Measurements from ENCODE around the gene ADCY2. TPM values are rescaled to one million over a fixed set of nuclear protein-coding genes. Genes with fewer than 3 reads are reported as not detected.

The ADCY2 gene
- total RNA-seq: 18.4 TPM

DNA sequence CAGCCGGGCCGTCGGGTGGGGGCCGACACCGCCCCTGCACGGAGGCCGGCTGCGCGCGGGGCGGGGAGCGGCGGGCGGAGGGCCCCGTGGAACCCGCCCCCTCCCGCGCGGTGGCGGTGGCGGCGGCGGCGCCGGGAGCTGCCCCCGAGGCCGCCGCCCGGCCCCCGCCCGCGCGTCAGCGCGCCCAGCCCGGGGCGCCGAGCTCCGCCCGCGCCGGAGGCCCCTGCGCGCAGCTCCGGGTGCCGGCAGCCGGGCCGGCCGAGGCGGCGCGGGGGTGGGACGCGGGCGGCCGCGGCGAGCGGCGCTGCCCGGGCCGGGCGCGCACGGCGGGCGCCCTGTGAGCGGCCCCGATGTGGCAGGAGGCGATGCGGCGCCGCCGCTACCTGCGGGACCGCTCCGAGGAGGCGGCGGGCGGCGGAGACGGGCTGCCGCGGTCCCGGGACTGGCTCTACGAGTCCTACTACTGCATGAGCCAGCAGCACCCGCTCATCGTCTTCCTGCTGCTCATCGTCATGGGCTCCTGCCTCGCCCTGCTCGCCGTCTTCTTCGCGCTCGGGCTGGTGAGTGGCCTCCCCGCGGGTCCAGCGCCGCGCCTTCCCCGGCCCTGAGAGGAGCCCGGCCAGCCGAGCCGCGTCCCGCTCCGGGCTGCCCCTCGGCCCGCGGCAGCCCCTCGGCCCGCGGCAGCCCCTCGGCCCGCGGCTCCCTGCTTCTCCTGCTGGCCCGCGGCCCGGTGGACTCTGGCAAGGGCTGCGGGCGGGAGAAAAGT is at the start of gene ADCY2:
Gene ADCY2 (plus strand): TSS at position 192 of the 766 bp plus-strand sequence. CDS start 159 bp downstream, at position 351.
- no peaks in the 10 kb centered on the region for H3K9me3 ChIP-seq
- no peaks in the 10 kb centered on the region for H3K36me3 ChIP-seq
- peaks cover 6% of the 10 kb centered on the region for H3K4me1 ChIP-seq
- peak within 1 kb of the TSS; percentile 82 for H3K27ac ChIP-seq
- intact Hi-C loops (cut with DNase I): no loop called here
- no peaks in the 10 kb centered on the region for H3K27me3 ChIP-seq
- no peak for DNase-seq (ENCODE audit: extremely low spot score in 2 of 2)
- peak within 1 kb of the TSS; percentile 55 to 68 for H3K4me3 ChIP-seq
- TF ChIP-seq, protein P1, sequence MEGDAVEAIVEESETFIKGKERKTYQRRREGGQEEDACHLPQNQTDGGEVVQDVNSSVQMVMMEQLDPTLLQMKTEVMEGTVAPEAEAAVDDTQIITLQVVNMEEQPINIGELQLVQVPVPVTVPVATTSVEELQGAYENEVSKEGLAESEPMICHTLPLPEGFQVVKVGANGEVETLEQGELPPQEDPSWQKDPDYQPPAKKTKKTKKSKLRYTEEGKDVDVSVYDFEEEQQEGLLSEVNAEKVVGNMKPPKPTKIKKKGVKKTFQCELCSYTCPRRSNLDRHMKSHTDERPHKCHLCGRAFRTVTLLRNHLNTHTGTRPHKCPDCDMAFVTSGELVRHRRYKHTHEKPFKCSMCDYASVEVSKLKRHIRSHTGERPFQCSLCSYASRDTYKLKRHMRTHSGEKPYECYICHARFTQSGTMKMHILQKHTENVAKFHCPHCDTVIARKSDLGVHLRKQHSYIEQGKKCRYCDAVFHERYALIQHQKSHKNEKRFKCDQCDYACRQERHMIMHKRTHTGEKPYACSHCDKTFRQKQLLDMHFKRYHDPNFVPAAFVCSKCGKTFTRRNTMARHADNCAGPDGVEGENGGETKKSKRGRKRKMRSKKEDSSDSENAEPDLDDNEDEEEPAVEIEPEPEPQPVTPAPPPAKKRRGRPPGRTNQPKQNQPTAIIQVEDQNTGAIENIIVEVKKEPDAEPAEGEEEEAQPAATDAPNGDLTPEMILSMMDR (IDR thresholded peaks at IDR 0.05): no peak
- no peak for TF ChIP-seq POLR2AphosphoS5 (IDR thresholded peaks at IDR 0.05; ENCODE audit: insufficient read depth in 1 of 2, low read depth in 1 of 2)

DNA sequence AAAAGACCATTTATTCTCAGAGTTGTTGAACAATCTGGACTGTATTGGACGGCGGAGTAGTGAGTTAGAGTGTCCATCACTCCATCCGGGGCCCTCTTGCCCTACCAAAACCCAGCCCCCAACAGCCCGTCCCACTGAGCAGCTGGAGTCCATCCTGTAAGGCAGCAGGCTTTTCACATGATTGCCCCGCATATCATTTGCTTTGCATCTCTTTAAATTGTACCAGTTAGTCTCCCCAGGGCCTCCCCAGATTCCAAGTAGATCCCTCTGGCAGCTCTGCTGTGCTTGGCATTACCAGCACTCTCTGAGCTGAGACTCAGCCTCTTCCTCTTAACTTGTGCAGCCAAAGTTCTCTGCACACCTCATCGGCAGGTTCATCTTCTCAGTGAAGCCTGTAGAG is 48.6 kb upstream of the ADCY2 start:
- Histone ChIP-seq H3K9me3 (no peaks in the 10 kb centered on the region), H3K4me1 (no peaks in the 10 kb centered on the region), H3K27ac (no peak overlapping the region), H3K36me3 (no peaks in the 10 kb centered on the region), H3K4me3 (no peak overlapping the region), H3K27me3 (no peaks in the 10 kb centered on the region)
- no peak for DNase-seq (ENCODE audit: extremely low spot score in 2 of 2)
- no peak for TF ChIP-seq POLR2AphosphoS5 (IDR thresholded peaks at IDR 0.05; ENCODE audit: insufficient read depth in 1 of 2, low read depth in 1 of 2)
- TF ChIP-seq POLR2A (IDR thresholded peaks at IDR 0.05): no peak
- TF ChIP-seq, protein P1 (IDR thresholded peaks at IDR 0.05): no peak
- intact Hi-C loops (cut with DNase I): no loop called here

DNA sequence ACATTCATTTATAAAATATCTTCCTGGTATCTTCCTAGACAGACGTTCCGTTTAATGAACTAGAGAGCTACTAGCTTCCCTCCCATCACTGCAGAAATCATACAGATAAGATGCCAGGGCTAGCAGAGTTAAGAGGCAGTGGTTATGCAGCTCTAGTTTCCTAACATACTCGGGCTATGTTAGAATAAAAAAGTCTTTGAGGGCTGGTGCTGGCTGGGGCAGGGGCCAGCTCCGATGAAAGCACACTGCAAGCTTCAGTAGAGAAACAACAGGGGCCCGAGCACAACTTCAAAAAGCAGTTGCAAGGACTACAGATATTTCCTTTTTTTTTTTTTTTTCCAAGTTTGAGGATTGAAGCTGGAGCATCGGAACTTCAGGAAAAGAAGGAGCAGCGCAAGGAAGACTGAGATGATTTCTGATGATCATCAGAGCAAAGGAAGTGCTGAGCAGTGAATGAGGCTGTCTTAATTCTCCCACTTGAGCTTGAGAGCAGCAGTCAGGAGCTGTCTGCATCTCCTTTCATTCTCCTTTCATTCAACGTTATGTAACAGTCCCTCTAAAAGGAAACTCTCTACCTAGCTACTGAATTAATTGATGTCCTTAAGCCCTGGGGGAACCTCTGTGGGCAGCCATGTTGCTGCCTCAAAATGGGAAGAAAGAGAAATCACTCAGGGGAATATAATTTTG is 47.6 kb upstream of the ADCY2 start:
- Histone ChIP-seq H3K4me3 (no peak overlapping the region), H3K27ac (no peak overlapping the region), H3K36me3 (no peaks in the 10 kb centered on the region), H3K4me1 (no peaks in the 10 kb centered on the region), H3K9me3 (no peaks in the 10 kb centered on the region), H3K27me3 (no peaks in the 10 kb centered on the region)
- no peak for DNase-seq (ENCODE audit: extremely low spot score in 2 of 2)
- TF ChIP-seq POLR2A (IDR thresholded peaks at IDR 0.05) (no peak), POLR2AphosphoS5 (IDR thresholded peaks at IDR 0.05; ENCODE audit: insufficient read depth in 1 of 2, low read depth in 1 of 2) (no peak)
- TF ChIP-seq, protein P1 (IDR thresholded peaks at IDR 0.05): no peak
- intact Hi-C loops (cut with DNase I): no loop called here

DNA sequence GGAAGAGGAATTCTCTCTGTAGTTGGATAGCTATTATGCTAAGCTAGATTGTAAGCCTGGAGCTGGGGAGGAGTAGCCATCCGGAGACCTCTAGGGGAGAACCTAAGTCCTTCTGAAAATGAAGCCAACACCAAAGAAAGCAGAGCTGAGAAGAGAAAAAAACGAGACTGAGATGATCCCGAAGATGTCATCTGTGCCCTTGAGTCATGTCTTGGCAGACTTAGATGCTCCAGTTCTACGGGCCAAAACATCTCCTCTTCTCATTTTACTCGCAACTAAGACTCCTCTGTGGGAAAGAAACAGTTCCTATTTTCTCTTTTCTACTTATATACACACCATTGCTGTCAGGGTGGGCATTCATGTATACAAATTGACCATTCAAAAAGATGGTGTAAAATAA is 34.3 kb upstream of the ADCY2 start:
- no peak for DNase-seq (ENCODE audit: extremely low spot score in 2 of 2)
- H3K27me3 ChIP-seq: no peaks in the 10 kb centered on the region
- H3K9me3 ChIP-seq: no peaks in the 10 kb centered on the region
- H3K36me3 ChIP-seq: no peaks in the 10 kb centered on the region
- H3K4me1 ChIP-seq: no peaks in the 10 kb centered on the region
- H3K4me3 ChIP-seq: no peak overlapping the region
- intact Hi-C loops (cut with DNase I): no loop called here
- no peak overlapping the region for H3K27ac ChIP-seq
- TF ChIP-seq POLR2AphosphoS5 (IDR thresholded peaks at IDR 0.05; ENCODE audit: insufficient read depth in 1 of 2, low read depth in 1 of 2): no peak

DNA sequence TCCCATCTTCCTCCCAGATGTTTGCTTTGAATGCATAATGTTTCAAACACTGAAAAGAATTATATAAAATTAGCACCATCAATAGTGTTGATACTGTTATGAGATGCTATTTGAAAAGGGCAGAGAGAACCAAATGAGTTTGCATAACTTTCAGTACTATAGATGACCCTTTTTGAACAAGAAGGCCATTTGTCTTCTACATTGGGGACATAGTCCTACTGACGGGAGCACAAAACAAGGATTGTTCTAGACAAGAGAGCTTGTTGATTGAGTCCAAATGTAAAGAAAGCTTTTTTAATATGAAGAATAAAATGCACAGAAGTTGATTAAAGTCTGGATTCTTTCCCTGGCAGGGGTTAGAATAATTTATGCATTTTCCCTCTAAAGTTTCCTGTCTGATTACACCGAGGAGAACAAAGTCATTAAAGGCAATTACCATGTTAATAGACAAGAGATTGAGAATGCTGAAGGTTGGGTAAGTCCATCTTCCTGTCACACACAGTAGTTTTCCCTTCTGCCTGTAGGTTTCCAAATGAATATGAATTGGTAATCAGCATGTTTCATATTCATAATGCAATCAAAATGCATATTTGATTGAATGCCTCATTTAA is 32.8 kb upstream of the ADCY2 start:
- Histone ChIP-seq H3K36me3 (no peaks in the 10 kb centered on the region), H3K4me3 (no peak overlapping the region), H3K4me1 (no peaks in the 10 kb centered on the region), H3K27me3 (no peaks in the 10 kb centered on the region), H3K27ac (no peak overlapping the region), H3K9me3 (no peaks in the 10 kb centered on the region)
- intact Hi-C loops (cut with DNase I): no loop called here
- TF ChIP-seq POLR2A (IDR thresholded peaks at IDR 0.05) (no peak), POLR2AphosphoS5 (IDR thresholded peaks at IDR 0.05; ENCODE audit: insufficient read depth in 1 of 2, low read depth in 1 of 2) (no peak)
- TF ChIP-seq, protein P1 (IDR thresholded peaks at IDR 0.05): no peak
- no peak for DNase-seq (ENCODE audit: extremely low spot score in 2 of 2)
